HG03108 (cell line): ENCODE data around the gene RIPOR3.

Source experiments
- ATAC-seq: cut with Tn5 transposase; IDR thresholded peaks from one replicate; pipeline ENCODE4 v1.9.1; 2021; ENCODE audit warnings: moderate library complexity; ENCODE audit not compliant: unreplicated experiment

RIPOR3 gene

GRCh38 chr20:50594231-50594590 is 97.1 kb downstream of the RIPOR3 start:
- ATAC-seq = no peak

GRCh38 chr20:50593005-50593335 is 98.4 kb downstream of the RIPOR3 start:
- ATAC-seq = no peak

- no peak for ATAC-seq
These were observed 98.9 kb downstream of the RIPOR3 start for GRCh38 chr20:50592282-50593004.

- ATAC-seq = no peak
These were observed 100.0 kb downstream of the RIPOR3 start for GRCh38 chr20:50591233-50591852.

GRCh38 chr20:50590348-50590664 is 101.0 kb downstream of the RIPOR3 start:
- no peak for ATAC-seq

GRCh38 chr20:50589548-50590347 is 101.6 kb downstream of the RIPOR3 start:
- ATAC-seq = no peak

- ATAC-seq = no peak
These were observed 103.2 kb downstream of the RIPOR3 start for GRCh38 chr20:50588034-50588736.

GRCh38 chr20:50587291-50587961 is 103.9 kb downstream of the RIPOR3 start:
- ATAC-seq = no peak

GRCh38 chr20:50586531-50587232 is 104.7 kb downstream of the RIPOR3 start:
- no peak for ATAC-seq

- ATAC-seq = no peak
These were observed 105.7 kb downstream of the RIPOR3 start for GRCh38 chr20:50585678-50586077.

- ATAC-seq = no peak
These were observed 106.1 kb downstream of the RIPOR3 start for GRCh38 chr20:50585214-50585613.

- no peak for ATAC-seq
These were observed 106.7 kb downstream of the RIPOR3 start for GRCh38 chr20:50584687-50585086.

- no peak for ATAC-seq
These were observed 107.7 kb downstream of the RIPOR3 start for GRCh38 chr20:50583442-50584150.

GRCh38 chr20:50582591-50583234 is 108.6 kb downstream of the RIPOR3 start:
- ATAC-seq = no peak

- ATAC-seq = no peak
These were observed 109.2 kb downstream of the RIPOR3 start for GRCh38 chr20:50582092-50582491.

- ATAC-seq = no peak
These were observed 110.3 kb downstream of the RIPOR3 start for GRCh38 chr20:50580842-50581544.

GRCh38 chr20:50580016-50580747 is 111.2 kb downstream of the RIPOR3 start:
- ATAC-seq = no peak

GRCh38 chr20:50579511-50579910 is 111.8 kb downstream of the RIPOR3 start:
- ATAC-seq = no peak
